ENCODE results near the gene JAM2.

JAM2 gene

DNA sequence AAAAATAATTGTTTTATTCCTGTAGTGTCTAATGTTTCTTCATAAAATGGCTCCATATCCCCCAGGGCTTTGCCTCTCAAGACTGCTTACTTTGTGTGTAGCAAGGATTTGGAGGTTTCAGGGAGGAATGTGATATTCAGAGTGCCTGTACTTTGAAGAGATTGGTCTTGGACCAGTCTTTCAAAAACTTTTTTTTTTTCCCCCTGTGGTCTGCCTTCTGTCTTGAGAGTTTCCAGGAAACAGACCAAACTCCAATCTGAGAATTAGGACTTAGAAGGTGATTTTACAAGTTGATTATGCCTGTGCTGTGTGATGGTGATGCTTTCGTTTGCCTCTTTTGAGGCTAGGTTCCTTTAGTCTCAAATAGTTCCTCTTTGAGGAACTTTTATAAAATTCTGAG is 121.6 kb downstream of the JAM2 start:
- no peaks in the 10 kb centered on the region for H3K27me3 ChIP-seq
- H3K36me3 ChIP-seq: peaks cover 48% of the 10 kb centered on the region
- no peak for DNase-seq
- H3K4me1 ChIP-seq: no peaks in the 10 kb centered on the region
- TF ChIP-seq, protein P1, sequence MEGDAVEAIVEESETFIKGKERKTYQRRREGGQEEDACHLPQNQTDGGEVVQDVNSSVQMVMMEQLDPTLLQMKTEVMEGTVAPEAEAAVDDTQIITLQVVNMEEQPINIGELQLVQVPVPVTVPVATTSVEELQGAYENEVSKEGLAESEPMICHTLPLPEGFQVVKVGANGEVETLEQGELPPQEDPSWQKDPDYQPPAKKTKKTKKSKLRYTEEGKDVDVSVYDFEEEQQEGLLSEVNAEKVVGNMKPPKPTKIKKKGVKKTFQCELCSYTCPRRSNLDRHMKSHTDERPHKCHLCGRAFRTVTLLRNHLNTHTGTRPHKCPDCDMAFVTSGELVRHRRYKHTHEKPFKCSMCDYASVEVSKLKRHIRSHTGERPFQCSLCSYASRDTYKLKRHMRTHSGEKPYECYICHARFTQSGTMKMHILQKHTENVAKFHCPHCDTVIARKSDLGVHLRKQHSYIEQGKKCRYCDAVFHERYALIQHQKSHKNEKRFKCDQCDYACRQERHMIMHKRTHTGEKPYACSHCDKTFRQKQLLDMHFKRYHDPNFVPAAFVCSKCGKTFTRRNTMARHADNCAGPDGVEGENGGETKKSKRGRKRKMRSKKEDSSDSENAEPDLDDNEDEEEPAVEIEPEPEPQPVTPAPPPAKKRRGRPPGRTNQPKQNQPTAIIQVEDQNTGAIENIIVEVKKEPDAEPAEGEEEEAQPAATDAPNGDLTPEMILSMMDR (IDR thresholded peaks at IDR 0.05; ENCODE audit: low read depth, low read length): no peak
- H3K9me3 ChIP-seq: no peaks in the 10 kb centered on the region
- no peak overlapping the region for H3K4me3 ChIP-seq (ENCODE audit: low read depth, low read length)

DNA sequence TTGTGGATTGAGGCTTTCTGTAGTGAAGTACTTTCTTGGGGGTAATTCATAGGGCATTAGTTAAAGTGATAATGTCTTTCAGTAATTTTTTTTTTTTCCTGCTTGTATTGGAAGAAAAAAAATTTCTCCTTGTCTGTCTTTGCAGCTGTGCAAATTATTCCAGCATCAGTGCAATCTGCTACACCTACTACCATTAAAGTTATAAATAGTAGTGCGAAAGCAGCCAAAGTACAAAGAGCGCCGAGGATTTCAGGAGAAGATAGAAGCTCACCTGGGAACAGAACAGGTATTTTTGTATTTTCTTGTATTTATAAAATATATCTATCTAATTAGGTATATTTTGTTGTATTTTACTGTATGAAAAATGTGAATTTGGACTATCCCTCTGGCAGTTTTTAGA is 125.0 kb downstream of the JAM2 start:
- DNase-seq: no peak
- TF ChIP-seq, protein P1 (IDR thresholded peaks at IDR 0.05; ENCODE audit: low read depth, low read length): no peak
- Histone ChIP-seq H3K9me3 (no peaks in the 10 kb centered on the region), H3K27me3 (no peaks in the 10 kb centered on the region), H3K36me3 (peaks cover 40% of the 10 kb centered on the region), H3K4me1 (no peaks in the 10 kb centered on the region), H3K4me3 (ENCODE audit: low read depth, low read length) (no peak overlapping the region)
